Stimulated activated CD4-positive, alpha-beta T cell treated with anti-CD3 and anti-CD28 coated beads, Interleukin-12 subunit alpha, Interleukin-12 subunit beta, amount 100 ng/mL, for 24 hours (primary cell): ENCODE results near the gene ITGA11.

ENCODE experiments used
- DNase-seq, 2 experiments: peaks; one replicate each; pipeline ENCODE4 v3.0.0-alpha.2; 2020; ENCODE audit warnings: low read depth in 2 of 2

The ITGA11 gene

DNA sequence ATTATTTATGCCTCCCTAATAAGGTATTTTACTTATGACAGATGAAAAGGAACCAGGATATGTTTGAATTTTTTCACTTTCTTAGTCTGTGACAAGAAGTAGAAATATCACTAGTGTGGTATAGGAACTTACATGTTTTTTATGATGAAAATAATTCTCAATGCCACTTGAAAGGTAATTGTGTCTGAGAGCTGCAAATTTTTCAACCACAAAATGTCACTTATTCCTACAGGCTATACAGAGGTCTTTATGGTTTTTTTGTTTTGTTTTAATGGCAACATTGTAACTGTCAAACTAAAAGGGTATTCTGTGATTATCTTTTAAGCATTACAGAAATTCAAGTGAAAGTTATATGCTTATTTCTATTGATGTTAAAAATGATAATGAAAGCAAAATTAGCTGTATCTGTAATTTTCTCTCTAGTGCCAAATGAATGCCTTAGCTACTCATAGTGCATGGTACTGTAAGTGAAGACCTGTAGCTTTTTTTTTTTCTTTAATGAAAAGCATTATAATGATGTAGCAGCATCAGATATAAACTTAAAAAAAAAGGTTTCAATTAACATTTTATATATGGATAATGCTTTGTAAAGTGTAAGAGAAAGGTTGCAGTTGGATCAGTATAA, 139.7 kb downstream of the ITGA11 start:
- no peak for DNase-seq

DNA sequence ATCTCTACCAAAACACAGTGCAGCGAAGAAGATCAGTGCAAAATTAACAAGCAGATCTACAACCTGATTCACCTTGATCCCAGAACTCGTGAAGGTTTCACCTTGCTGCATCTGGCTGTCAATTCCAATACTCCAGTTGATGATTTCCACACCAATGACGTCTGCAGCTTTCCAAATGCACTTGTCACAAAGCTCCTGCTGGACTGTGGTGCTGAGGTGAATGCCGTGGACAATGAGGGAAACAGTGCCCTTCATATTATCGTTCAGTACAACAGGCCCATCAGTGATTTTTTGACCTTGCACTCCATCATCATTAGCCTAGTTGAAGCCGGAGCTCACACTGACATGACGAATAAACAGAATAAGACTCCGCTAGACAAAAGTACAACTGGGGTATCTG, 141.2 kb downstream of the ITGA11 start:
- DNase-seq: no peak

DNA sequence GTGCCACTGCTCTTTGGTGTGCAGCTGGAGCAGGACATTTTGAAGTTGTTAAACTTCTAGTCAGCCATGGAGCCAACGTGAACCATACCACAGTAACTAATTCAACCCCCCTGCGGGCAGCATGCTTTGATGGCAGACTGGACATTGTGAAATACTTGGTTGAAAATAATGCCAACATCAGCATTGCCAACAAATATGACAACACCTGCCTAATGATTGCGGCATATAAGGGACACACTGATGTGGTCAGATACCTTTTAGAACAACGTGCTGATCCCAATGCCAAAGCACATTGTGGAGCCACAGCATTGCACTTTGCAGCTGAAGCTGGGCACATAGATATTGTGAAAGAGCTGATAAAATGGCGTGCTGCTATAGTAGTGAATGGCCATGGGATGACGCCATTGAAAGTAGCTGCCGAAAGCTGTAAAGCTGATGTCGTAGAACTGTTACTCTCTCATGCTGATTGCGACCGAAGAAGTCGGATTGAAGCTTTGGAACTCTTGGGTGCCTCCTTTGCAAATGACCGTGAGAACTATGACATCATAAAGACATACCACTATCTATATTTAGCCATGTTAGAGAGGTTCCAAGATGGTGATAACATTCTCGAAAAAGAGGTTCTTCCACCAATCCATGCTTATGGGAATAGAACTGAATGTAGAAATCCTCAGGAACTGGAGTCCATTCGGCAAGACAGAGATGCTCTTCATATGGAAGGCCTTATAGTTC, 142.2 kb downstream of the ITGA11 start:
- DNase-seq: no peak

GRCh38 chr15:68289057-68289456, 142.9 kb downstream of the ITGA11 start:
- DNase-seq: no peak

DNA sequence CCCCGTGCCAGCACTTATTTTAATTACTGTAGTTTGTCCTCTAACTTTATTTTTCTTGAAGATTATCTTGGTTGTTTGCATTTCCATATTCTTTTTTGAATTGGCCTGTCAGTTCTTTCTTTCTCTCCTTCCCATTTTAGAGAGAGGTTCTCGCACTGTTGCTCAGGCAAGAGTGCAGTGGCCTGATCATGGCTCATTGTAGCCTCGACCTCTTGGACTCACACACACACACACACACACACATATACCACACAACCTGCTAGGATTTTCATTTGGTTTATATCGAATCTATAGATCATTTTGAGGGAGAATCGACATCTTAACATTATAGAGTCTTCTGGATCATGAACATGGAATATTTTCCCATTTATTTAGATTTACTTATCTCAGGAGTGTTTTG, 145.7 kb downstream of the ITGA11 start:
- DNase-seq: no peak

GRCh38 chr15:68285259-68285980, 146.5 kb downstream of the ITGA11 start:
- no peak for DNase-seq

GRCh38 chr15:68284616-68285258, 147.2 kb downstream of the ITGA11 start:
- no peak for DNase-seq

- no peak for DNase-seq
These were observed 148.6 kb downstream of the ITGA11 start for GRCh38 chr15:68283401-68283800.

GRCh38 chr15:68281008-68281407, 151.0 kb downstream of the ITGA11 start:
- no peak for DNase-seq

DNA sequence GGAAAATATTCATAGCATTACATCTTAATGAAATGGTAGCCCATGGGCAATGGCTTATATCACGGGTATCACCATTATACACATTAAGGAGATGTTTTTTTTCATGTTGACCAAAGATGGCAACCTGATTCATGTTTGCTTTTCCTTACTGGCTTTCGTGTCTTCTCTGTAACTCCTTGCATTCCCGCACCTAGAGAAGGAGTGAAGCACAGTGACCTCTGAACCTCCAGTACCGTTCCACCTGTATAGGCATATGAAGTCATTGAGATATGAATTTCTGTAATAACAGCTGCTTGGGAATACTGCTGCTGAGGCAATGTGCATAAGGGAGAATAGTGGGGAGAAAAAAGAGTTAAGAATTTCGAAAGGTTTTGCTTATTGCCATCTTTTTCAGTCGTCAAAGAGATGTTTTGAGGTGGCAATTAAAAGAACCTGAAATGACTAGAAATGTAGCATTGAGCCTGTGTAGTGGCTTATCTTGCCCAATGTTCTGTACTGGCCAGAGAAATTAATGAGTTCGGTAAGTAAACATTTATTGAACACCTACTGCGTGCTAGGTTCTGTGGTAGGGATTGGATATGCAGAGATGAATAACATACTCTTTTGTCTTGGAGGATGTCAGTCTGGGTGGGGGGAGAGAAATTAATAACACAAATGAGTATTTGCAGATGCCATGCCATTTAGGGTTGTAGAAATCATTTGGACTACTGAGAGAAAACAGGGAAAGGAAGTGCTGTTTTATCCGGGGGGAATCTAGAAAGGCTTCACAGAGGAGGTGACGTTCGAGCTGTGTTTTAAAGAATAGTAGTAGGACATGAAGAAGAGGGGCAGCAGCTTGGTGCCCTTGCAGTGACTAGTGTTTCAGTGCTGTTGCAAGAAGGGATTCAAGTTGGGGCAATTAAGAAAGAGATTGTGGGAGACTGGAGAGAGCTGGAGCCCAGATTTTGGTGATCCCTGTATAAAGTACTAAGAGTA, 151.9 kb downstream of the ITGA11 start:
- DNase-seq: no peak

- no peak for DNase-seq
These were observed 153.2 kb downstream of the ITGA11 start for GRCh38 chr15:68278595-68279405.

DNA sequence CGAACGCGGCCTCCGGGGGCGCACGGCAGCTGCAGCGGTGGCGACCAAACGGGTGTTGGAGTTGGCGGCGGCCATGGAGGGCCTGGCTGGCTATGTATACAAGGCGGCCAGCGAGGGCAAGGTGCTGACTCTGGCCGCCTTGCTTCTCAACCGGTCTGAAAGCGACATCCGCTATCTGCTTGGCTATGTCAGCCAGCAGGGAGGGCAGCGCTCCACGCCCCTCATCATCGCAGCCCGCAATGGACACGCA, 153.7 kb downstream of the ITGA11 start:
- peak in 1 of 2 experiments; percentile 52 for DNase-seq

DNA sequence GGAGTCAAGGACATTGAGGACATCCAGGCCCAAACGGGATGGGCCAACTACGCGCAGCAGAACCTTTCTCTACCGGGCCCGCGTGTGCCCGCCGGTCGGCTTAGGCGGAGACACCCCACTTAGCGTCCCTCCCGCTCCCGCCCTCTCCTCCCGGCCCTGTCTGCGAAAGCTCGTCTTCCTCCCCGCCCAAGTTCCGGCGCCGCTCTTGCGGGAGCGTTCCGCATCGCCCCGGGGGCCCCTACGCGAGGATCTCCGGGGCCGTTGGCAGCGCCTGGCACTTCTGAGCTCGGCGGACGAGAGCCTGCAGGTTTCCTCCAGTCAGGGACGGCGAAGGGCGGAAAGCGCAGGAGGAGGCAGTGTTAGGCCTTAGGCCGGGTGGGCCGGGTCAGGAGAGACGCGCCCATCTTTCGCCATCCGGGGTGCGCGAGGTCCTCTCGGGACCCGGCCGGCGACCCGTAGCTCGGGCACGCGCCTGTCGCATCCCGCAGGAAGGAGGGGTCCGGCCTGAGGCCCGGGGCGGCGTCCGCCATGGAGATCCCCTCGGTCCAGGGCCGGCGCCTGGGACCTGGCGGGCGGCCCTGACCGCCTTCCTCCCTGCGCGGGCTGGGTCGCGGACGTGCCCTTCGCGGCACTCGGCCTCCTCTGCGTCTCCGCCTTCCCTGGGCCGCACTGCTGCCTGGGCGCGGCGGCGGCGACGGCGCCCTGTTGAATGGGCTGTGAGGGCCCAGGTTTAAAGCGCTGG, 154.2 kb downstream of the ITGA11 start, which contains the start of gene FEM1B:
FEM1B (plus strand) TSS at position 143 of the 742 bp plus-strand sequence. CDS start 673 bp downstream, outside the sequence.
- peak; percentile 78 for DNase-seq

GRCh38 chr15:68277131-68277602, 154.8 kb downstream of the ITGA11 start:
- no peak for DNase-seq

DNA sequence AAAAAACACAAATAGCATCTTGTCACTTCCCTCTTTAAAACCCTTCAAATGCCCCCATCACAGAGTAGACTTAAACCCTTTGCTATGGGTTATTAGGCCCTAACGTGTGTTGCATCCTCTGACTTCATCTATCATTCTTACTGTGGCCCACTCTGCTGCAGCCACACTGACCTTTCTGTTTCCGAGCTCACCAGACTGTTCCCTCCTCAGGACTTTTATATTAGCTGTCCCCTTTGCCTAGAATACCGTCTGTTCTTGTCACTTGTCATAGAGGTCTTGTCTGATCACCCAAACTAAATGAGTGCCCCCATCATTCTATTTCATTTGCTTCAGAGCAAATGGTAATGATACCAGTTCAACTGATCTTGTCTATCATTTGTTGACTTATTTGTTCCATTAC, 155.3 kb downstream of the ITGA11 start:
- no peak for DNase-seq

DNA sequence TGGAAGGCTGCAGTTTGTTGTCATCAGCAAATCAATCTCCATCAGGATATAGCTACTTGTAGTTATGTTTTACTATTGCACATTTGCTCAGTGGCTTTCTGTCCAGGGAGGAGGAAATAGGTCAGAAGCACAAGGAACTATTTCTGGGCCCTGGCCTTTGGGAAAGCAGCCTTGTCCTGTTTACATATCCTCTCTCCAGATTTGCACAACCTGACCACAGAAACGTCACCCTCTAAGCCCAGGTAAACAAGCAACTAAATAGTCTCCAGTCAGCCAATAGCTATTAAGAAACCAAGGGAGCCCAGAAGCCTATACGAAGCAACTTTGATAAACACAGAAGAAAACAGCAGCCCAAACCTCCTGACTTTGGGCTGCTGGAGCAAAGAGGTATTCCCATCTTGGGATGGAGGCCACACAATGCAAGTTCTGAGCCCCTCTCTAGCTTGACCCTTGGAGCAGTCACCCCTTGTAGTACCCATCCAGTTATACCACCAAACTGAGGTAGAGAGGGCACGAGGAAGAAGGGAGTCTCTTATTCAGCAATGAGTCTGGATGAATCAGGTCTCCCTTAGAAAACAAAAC, 156.7 kb downstream of the ITGA11 start:
- DNase-seq: no peak

DNA sequence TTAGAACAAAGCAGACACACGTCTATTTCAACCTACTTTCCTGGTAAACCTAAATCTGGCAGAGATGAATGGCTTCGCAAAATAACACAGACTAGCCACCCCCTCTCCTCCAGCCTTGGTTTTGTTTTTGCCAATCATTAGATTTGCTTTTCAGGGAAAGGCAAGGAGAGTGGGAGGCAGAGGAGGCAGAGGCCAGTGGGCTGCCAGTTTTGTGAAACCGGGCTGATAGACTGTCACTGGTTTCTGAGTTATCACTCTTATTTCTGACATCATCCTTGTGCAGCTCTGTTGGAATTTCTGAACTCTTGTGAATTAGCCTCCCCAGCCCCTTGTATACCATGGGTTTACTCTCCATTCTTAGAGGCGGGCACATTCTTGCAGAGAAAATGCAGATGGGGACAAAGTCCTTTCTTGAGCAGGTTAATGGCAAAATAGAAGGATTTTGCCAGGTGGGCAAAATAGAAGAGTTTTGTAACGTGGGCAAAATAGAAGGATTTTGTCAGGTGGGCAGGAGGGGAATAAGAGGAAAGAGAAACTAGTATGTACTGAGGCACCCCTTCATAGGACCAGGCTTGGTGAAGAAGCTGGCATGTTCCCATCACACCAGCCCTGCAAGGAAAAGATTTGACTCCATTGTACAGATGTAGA, 157.6 kb downstream of the ITGA11 start:
- DNase-seq: no peak

GRCh38 chr15:68272721-68273271, 159.2 kb downstream of the ITGA11 start:
- no peak for DNase-seq
